Adrenal gland (tissue), 5 donors: ENCODE measurements around the gene FGF14.

Source experiments
- POLR2A ChIP-seq, 2 donors: fragments of 450-650 bp; IDR thresholded peaks; one replicate each; pipeline ENCODE4 v1.6.1; 2017; ENCODE audit warnings: antibody characterized with exemption in 2 of 2, mild to moderate bottlenecking in 2 of 2, moderate library complexity in 1 of 2
- TF ChIP-seq, protein P1 (sequence below), 6 experiments: fragments of 450-650 bp in 4 of 6; fragments of 200-600 bp in 2 of 6; sonication (generic) in 1 of 6; IDR thresholded peaks; 1 replicate in 5 of 6; 2 replicates in 1 of 6; pipeline versions ENCODE4 v1.5.1 to v1.8.0; 2016 to 2021; ENCODE audit warnings: antibody characterized with exemption in 6 of 6, mild to moderate bottlenecking in 2 of 6, moderate library complexity in 1 of 6
- donor health status: DM: no; HTN: no; CAD: no.

DNA sequence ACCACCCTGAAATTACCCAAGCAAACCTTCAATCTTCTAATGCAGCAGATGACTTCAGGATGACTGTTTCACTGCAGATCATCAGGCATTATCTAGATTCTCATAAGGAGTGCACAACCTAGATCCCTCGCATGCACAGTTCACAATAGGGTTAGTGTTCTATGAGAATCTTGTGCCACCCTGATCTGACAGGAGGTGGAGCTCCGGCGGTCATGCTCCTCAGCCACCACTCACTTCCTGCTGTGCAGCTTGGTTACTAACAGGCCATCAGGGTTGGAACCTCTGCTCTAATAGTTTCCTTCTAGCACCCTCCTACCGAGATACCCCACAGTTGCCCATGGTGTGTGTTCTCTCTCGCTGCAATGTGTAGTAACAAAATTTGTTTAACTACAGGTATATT is 442.8 kb downstream of the FGF14 start:
- TF ChIP-seq, protein P1, sequence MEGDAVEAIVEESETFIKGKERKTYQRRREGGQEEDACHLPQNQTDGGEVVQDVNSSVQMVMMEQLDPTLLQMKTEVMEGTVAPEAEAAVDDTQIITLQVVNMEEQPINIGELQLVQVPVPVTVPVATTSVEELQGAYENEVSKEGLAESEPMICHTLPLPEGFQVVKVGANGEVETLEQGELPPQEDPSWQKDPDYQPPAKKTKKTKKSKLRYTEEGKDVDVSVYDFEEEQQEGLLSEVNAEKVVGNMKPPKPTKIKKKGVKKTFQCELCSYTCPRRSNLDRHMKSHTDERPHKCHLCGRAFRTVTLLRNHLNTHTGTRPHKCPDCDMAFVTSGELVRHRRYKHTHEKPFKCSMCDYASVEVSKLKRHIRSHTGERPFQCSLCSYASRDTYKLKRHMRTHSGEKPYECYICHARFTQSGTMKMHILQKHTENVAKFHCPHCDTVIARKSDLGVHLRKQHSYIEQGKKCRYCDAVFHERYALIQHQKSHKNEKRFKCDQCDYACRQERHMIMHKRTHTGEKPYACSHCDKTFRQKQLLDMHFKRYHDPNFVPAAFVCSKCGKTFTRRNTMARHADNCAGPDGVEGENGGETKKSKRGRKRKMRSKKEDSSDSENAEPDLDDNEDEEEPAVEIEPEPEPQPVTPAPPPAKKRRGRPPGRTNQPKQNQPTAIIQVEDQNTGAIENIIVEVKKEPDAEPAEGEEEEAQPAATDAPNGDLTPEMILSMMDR (IDR thresholded peaks at IDR 0.05) = no peak
- no peak for TF ChIP-seq POLR2A (IDR thresholded peaks at IDR 0.05)
